ENCODE results near the gene OPCML.

Gene OPCML

GRCh38 chr11:132822276-132822675 is 710.0 kb downstream of the OPCML start:
- DNase-seq = no peak

GRCh38 chr11:132821499-132821898 is 710.8 kb downstream of the OPCML start:
- no peak for DNase-seq

- DNase-seq = no peak
Measured at GRCh38 chr11:132821014-132821413, 711.3 kb downstream of the OPCML start.

- no peak for DNase-seq
Measured at GRCh38 chr11:132818951-132819350, 713.4 kb downstream of the OPCML start.

GRCh38 chr11:132817387-132817786 is 714.9 kb downstream of the OPCML start:
- no peak for DNase-seq

GRCh38 chr11:132814410-132814809 is 717.9 kb downstream of the OPCML start:
- DNase-seq = no peak

- DNase-seq = no peak
Measured at GRCh38 chr11:132811649-132812048, 720.7 kb downstream of the OPCML start.

- DNase-seq = no peak
Measured at GRCh38 chr11:132809070-132809469, 723.2 kb downstream of the OPCML start.

- DNase-seq = no peak
Measured at GRCh38 chr11:132804258-132804657, 728.0 kb downstream of the OPCML start.

GRCh38 chr11:132803436-132803835 is 728.9 kb downstream of the OPCML start:
- DNase-seq = no peak

- DNase-seq = peak; percentile 3
Measured at GRCh38 chr11:132802947-132803346, 729.4 kb downstream of the OPCML start.

- no peak for DNase-seq
Measured at GRCh38 chr11:132793831-132794230, 738.5 kb downstream of the OPCML start.

- no peak for DNase-seq
Measured at GRCh38 chr11:132792341-132793140, 739.8 kb downstream of the OPCML start.

- DNase-seq = no peak
Measured at GRCh38 chr11:132790971-132791370, 741.3 kb downstream of the OPCML start.

- DNase-seq = no peak
Measured at GRCh38 chr11:132790466-132790865, 741.8 kb downstream of the OPCML start.

- no peak for DNase-seq
Measured at GRCh38 chr11:132788816-132789325, 743.4 kb downstream of the OPCML start.

GRCh38 chr11:132785878-132786277 is 746.4 kb downstream of the OPCML start:
- no peak for DNase-seq

- no peak for DNase-seq
Measured at GRCh38 chr11:132784441-132784840, 747.9 kb downstream of the OPCML start.

- no peak for DNase-seq
Measured at GRCh38 chr11:132782102-132782501, 750.2 kb downstream of the OPCML start.

GRCh38 chr11:132780046-132780445 is 752.3 kb downstream of the OPCML start:
- DNase-seq = no peak

GRCh38 chr11:132779497-132779896 is 752.8 kb downstream of the OPCML start:
- no peak for DNase-seq

- no peak for DNase-seq
Measured at GRCh38 chr11:132777067-132777975, 755.0 kb downstream of the OPCML start.

GRCh38 chr11:132773751-132774150 is 758.5 kb downstream of the OPCML start:
- DNase-seq = no peak

Measured in NCI-H82 (cell line).